ENCODE measurements around the gene CAPN2.

The CAPN2 gene

DNA sequence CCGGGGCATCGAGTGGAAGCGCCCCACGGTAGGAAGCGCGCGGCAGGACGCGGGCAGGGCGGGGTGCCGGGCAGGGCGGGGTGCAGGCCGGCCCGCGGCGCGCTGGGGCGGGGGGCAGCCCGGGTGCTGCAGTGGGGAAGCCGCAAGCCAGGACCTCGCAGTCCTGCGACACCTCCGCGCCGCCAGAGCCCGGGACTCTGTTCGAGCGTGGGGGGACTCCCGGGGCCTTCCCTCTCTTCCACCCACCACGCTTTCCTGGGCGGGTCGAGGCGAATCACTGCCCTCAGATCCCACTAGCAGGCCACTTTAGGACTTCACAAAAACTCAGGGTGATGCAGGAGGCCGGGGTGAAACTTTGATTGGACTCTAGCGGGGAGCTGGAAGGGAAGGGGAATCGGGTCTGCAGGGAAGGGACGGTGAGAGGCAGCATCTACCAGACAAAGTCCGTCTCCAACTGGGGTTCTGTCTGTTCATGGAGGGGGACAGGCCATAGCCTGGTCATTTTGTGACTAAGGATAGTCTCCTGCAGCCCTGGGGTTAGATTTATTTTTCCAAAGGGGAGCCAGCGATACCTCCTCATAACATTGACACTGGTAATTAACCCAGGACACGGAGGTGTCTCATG is 623 bp downstream of the CAPN2 start:
- TF ChIP-seq, protein P1, sequence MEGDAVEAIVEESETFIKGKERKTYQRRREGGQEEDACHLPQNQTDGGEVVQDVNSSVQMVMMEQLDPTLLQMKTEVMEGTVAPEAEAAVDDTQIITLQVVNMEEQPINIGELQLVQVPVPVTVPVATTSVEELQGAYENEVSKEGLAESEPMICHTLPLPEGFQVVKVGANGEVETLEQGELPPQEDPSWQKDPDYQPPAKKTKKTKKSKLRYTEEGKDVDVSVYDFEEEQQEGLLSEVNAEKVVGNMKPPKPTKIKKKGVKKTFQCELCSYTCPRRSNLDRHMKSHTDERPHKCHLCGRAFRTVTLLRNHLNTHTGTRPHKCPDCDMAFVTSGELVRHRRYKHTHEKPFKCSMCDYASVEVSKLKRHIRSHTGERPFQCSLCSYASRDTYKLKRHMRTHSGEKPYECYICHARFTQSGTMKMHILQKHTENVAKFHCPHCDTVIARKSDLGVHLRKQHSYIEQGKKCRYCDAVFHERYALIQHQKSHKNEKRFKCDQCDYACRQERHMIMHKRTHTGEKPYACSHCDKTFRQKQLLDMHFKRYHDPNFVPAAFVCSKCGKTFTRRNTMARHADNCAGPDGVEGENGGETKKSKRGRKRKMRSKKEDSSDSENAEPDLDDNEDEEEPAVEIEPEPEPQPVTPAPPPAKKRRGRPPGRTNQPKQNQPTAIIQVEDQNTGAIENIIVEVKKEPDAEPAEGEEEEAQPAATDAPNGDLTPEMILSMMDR (IDR thresholded peaks at IDR 0.05; ENCODE audit: low read depth, low read length, missing control alignments) = no peak
- in situ Hi-C loops (cut with HindIII; ENCODE audit: low sequenced_read_pairs) = no loop called here
- H3K4me3 ChIP-seq (ENCODE audit: low read depth, low read length) = peak overlapping the region; percentile 88
- DNase-seq (ENCODE audit: low read depth) = no peak

DNA sequence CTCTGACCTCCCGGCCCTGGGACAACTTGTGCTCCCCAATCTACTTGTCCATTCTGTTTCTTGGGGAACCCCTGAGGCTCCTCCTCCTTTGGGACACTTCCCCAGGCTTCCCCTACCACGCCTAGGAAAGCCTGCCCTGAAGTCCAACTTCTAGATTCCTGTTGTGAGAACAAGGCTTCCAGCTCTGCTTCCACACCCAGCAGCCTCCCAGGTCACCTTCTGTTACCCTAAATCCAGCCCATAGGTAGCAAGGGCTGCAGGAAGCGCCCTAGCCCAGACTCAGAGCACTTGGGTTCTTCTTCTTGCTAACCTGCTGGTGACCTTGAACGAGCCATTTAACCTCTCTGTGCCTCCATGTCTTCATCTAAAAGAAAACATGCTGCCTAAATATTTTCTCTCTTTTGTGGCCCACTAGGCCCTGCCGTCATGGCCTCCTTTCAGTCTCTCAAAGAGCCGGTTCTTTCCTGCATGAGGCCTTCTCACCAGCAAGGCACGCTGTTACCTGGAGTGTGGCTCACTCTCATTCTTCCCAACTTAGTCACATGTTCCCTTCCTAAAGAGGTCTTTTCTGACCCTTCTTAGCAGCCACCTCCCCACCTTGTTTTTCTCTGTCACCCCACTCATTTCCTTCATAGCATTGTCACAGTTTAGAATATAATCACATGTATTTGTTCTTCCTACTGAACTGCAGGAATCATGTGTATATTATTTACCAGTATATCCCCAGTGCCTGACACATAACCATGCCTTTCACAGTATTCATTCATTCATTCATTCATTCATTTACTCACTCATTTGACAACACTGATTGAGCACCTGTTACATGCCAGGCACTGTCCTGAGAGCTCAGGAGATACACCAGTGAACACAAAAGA is 1.4 kb downstream of the CAPN2 start:
- peak overlapping the region; percentile 88 for H3K4me3 ChIP-seq (ENCODE audit: low read depth, low read length)
- TF ChIP-seq, protein P1 (IDR thresholded peaks at IDR 0.05; ENCODE audit: low read depth, low read length, missing control alignments) = no peak
- in situ Hi-C loops (cut with HindIII; ENCODE audit: low sequenced_read_pairs) = no loop called here
- no peak for DNase-seq (ENCODE audit: low read depth)

DNA sequence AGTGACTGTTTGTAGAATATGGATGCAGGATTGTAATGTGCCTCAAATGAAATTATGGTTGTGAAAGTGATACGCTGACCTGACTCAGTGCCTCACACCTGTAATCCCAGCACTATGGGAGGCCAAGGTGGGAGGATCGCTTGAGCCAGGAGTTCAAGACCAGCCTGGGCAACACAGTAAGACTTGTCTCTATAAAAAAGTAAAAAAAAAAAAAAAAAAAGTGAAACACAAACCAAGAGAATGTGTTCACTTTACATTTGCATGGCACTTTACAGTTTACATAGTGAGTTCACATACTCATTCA is 2.0 kb downstream of the CAPN2 start:
- DNase-seq (ENCODE audit: low read depth) = no peak
- TF ChIP-seq, protein P1 (IDR thresholded peaks at IDR 0.05; ENCODE audit: low read depth, low read length, missing control alignments) = no peak
- H3K4me3 ChIP-seq (ENCODE audit: low read depth, low read length) = peak overlapping the region; percentile 88
- in situ Hi-C loops (cut with HindIII; ENCODE audit: low sequenced_read_pairs) = no loop called here

DNA sequence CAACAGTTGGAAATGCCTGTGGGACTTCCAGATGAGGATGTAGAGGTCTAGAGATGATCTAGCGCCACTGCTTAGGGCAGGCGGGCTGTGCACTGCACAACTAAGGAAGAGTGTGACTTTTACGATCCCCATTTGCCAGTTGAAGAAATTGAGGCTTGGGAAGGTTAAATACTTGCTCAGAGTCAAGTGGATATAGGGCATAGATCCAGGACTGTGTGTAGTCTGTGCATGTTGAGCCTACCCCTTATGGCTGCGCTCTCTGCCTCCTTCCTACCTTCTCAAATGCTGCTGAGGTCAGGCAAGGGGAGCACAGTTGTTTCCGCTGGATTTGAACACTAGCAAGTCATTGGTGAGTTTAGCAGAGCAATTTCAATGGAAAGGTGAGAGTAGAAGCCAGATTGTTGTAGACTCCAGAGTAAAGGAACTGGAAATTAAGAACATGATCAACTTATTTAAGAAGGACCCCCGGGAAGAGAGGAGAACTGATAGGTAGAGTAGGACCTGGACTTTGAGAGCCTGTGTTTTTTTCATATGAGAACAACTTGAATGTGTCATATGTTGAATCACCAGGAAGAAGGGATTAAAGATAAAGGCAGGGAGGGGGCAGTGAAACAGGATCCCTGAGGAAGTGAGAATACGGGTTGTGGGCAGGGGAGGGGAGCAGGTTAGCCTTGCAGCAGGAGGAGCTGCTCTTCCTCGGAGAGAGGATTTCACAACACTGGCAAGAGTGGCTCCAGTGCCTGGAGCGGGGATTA is 2.7 kb downstream of the CAPN2 start:
- TF ChIP-seq, protein P1 (IDR thresholded peaks at IDR 0.05; ENCODE audit: low read depth, low read length, missing control alignments) = no peak

DNA sequence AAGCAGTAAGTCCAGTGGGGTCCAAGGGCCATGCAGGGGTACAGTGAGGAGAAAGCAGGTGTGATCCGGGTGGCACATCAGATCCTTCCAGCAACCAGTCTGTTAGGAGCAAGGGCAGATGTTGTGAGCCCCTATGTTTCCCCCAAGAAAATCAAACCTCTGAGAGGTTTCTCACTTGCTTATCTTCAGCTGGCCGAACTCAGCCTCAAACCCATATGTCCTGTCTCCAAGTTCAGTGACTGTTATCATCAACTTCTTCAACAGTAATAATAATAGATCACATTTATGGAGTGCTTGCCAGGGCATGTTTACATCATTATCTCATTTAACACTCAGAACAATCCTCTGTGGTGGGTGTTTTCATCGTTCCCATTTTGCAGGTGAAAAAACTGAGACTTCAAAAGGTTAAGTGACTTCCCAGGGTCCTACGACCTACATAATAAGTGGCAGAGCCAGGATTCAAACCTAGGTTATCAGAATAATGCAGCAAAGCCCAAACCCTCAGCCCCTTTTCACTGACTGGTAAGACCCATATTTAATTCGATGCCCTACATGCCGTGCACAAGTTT is 3.3 kb downstream of the CAPN2 start:
- H3K4me3 ChIP-seq (ENCODE audit: low read depth, low read length) = peak overlapping the region; percentile 1
- no peak for DNase-seq (ENCODE audit: low read depth)
- in situ Hi-C loops (cut with HindIII; ENCODE audit: low sequenced_read_pairs) = no loop called here
- TF ChIP-seq, protein P1 (IDR thresholded peaks at IDR 0.05; ENCODE audit: low read depth, low read length, missing control alignments) = no peak

More for the DNA sequence above, 2.7 kb downstream of the CAPN2 start:
- peak overlapping the region; percentile 88 for H3K4me3 ChIP-seq (ENCODE audit: low read depth, low read length)
- no peak for DNase-seq (ENCODE audit: low read depth)
- in situ Hi-C loops (cut with HindIII; ENCODE audit: low sequenced_read_pairs) = no loop called here

DNA sequence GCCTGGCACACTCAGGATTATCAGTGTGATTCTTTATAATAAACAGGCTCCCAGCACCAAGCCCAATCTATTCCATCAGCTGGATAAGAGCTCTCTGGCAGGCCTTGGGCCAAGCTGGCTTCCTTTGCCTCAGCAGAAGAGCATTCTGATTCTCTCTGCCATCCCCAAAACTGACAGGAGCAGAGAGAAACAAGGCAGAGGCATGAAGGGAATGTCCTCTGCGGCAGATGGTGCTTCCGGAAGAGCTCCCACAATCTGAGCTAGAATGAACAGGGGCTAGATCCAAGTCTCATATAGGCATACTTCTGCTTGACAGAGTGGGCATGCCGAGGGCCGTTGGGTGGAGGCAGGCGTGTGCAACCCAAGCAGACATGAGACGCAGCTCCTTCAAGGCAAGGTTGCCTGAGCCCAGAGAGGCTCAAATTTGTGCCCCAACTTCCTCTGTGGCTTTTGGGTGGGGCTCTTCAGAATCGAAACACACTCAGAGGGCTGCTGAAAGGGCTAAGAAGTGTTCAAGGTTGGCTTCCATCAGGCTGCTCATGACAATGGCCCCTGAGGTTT is 4.0 kb downstream of the CAPN2 start:
- DNase-seq (ENCODE audit: low read depth) = no peak
- TF ChIP-seq, protein P1 (IDR thresholded peaks at IDR 0.05; ENCODE audit: low read depth, low read length, missing control alignments) = no peak
- in situ Hi-C loops (cut with HindIII; ENCODE audit: low sequenced_read_pairs) = no loop called here
- H3K4me3 ChIP-seq (ENCODE audit: low read depth, low read length) = no peak overlapping the region
